ENCODE results near the gene IL26.
"Not testable (repeated sequence)": the region's sequence is repeated elsewhere in the genome, so short reads cannot be mapped to it uniquely, and the experiment has no call there.

IL26 gene

GRCh38 chr12:68224613-68225285 lies 861 bp downstream of the IL26 start:
- DNase-seq (ENCODE audit: low read depth): peak; percentile 47
- Histone ChIP-seq H3K9ac (ENCODE audit: low read length) (no peak overlapping the region), H3K27me3 (replicated peaks; ENCODE audit: control insufficient read depth, insufficient read depth, low read length) (no peaks in the 10 kb centered on the region), H3K9me3 (ENCODE audit: control insufficient read depth, low read length) (no peaks in the 10 kb centered on the region), H3K4me1 (ENCODE audit: control insufficient read depth, insufficient read depth, low read length) (peaks cover 23% of the 10 kb centered on the region), H3K36me3 (ENCODE audit: control insufficient read depth, insufficient read depth, low read length, severe bottlenecking) (no peaks in the 10 kb centered on the region), H3K4me3 (ENCODE audit: low read length) (no peak overlapping the region)

GRCh38 chr12:68223067-68223747 lies 2.4 kb downstream of the IL26 start:
- peak overlapping the region; percentile 57 for H3K9ac ChIP-seq (ENCODE audit: low read length)
- H3K36me3 ChIP-seq (ENCODE audit: control insufficient read depth, insufficient read depth, low read length, severe bottlenecking): no peaks in the 10 kb centered on the region
- peaks cover 23% of the 10 kb centered on the region for H3K4me1 ChIP-seq (ENCODE audit: control insufficient read depth, insufficient read depth, low read length)
- DNase-seq (ENCODE audit: low read depth): peak; percentile 96
- no peaks in the 10 kb centered on the region for H3K9me3 ChIP-seq (ENCODE audit: control insufficient read depth, low read length)
- peak overlapping the region; percentile 37 for H3K4me3 ChIP-seq (ENCODE audit: low read length)
- H3K27me3 ChIP-seq (replicated peaks; ENCODE audit: control insufficient read depth, insufficient read depth, low read length): no peaks in the 10 kb centered on the region

- Histone ChIP-seq H3K36me3 (ENCODE audit: control insufficient read depth, insufficient read depth, low read length, severe bottlenecking) (no peaks in the 10 kb centered on the region), H3K9me3 (ENCODE audit: control insufficient read depth, low read length) (no peaks in the 10 kb centered on the region), H3K27me3 (replicated peaks; ENCODE audit: control insufficient read depth, insufficient read depth, low read length) (no peaks in the 10 kb centered on the region), H3K9ac (ENCODE audit: low read length) (no peak overlapping the region), H3K4me3 (ENCODE audit: low read length) (no peak overlapping the region), H3K4me1 (ENCODE audit: control insufficient read depth, insufficient read depth, low read length) (peaks cover 23% of the 10 kb centered on the region)
- DNase-seq (ENCODE audit: low read depth): no peak
These were observed 3.3 kb downstream of the IL26 start for GRCh38 chr12:68222326-68222725.

- H3K27me3 ChIP-seq (replicated peaks; ENCODE audit: control insufficient read depth, insufficient read depth, low read length): no peaks in the 10 kb centered on the region
- H3K4me1 ChIP-seq (ENCODE audit: control insufficient read depth, insufficient read depth, low read length): peaks cover 23% of the 10 kb centered on the region
- no peak overlapping the region for H3K9ac ChIP-seq (ENCODE audit: low read length)
- H3K9me3 ChIP-seq (ENCODE audit: control insufficient read depth, low read length): no peaks in the 10 kb centered on the region
- no peaks in the 10 kb centered on the region for H3K36me3 ChIP-seq (ENCODE audit: control insufficient read depth, insufficient read depth, low read length, severe bottlenecking)
- DNase-seq (ENCODE audit: low read depth): no peak
- H3K4me3 ChIP-seq (ENCODE audit: low read length): no peak overlapping the region
These were observed 4.1 kb downstream of the IL26 start for GRCh38 chr12:68221497-68221896.

GRCh38 chr12:68210875-68211274 lies 14.7 kb downstream of the IL26 start:
- DNase-seq (ENCODE audit: low read depth): no peak
- H3K36me3 ChIP-seq (ENCODE audit: control insufficient read depth, insufficient read depth, low read length, severe bottlenecking): no peaks in the 10 kb centered on the region
- no peak overlapping the region for H3K4me3 ChIP-seq (ENCODE audit: low read length)
- H3K9me3 ChIP-seq (ENCODE audit: control insufficient read depth, low read length): peaks cover 10% of the 10 kb centered on the region
- no peak overlapping the region for H3K9ac ChIP-seq (ENCODE audit: low read length)
- H3K4me1 ChIP-seq (ENCODE audit: control insufficient read depth, insufficient read depth, low read length): no peaks in the 10 kb centered on the region
- H3K27me3 ChIP-seq (replicated peaks; ENCODE audit: control insufficient read depth, insufficient read depth, low read length): peaks cover 21% of the 10 kb centered on the region

GRCh38 chr12:68209048-68209728 lies 16.4 kb downstream of the IL26 start:
- not testable (repeated sequence) for H3K4me3 ChIP-seq (ENCODE audit: low read length); H3K4me1 ChIP-seq (ENCODE audit: control insufficient read depth, insufficient read depth, low read length); DNase-seq (ENCODE audit: low read depth); H3K9ac ChIP-seq (ENCODE audit: low read length); H3K36me3 ChIP-seq (ENCODE audit: control insufficient read depth, insufficient read depth, low read length, severe bottlenecking)
- H3K9me3 ChIP-seq (ENCODE audit: control insufficient read depth, low read length): peaks cover 10% of the 10 kb centered on the region
- peaks cover 24% of the 10 kb centered on the region for H3K27me3 ChIP-seq (replicated peaks; ENCODE audit: control insufficient read depth, insufficient read depth, low read length)

- no peak for DNase-seq (ENCODE audit: low read depth)
- Histone ChIP-seq H3K9ac (ENCODE audit: low read length) (no peak overlapping the region), H3K36me3 (ENCODE audit: control insufficient read depth, insufficient read depth, low read length, severe bottlenecking) (no peaks in the 10 kb centered on the region), H3K27me3 (replicated peaks; ENCODE audit: control insufficient read depth, insufficient read depth, low read length) (peaks cover 38% of the 10 kb centered on the region), H3K4me1 (ENCODE audit: control insufficient read depth, insufficient read depth, low read length) (no peaks in the 10 kb centered on the region), H3K4me3 (ENCODE audit: low read length) (no peak overlapping the region), H3K9me3 (ENCODE audit: control insufficient read depth, low read length) (peaks cover 7% of the 10 kb centered on the region)
These were observed 18.3 kb downstream of the IL26 start for GRCh38 chr12:68207276-68207675.

GRCh38 chr12:68206446-68206845 lies 19.2 kb downstream of the IL26 start:
- H3K9ac ChIP-seq (ENCODE audit: low read length): no peak overlapping the region
- H3K36me3 ChIP-seq (ENCODE audit: control insufficient read depth, insufficient read depth, low read length, severe bottlenecking): no peaks in the 10 kb centered on the region
- H3K4me3 ChIP-seq (ENCODE audit: low read length): no peak overlapping the region
- no peaks in the 10 kb centered on the region for H3K4me1 ChIP-seq (ENCODE audit: control insufficient read depth, insufficient read depth, low read length)
- H3K27me3 ChIP-seq (replicated peaks; ENCODE audit: control insufficient read depth, insufficient read depth, low read length): peaks cover 38% of the 10 kb centered on the region
- no peaks in the 10 kb centered on the region for H3K9me3 ChIP-seq (ENCODE audit: control insufficient read depth, low read length)
- DNase-seq (ENCODE audit: low read depth): no peak

GRCh38 chr12:68203460-68203875 lies 22.1 kb downstream of the IL26 start:
- Histone ChIP-seq H3K4me1 (ENCODE audit: control insufficient read depth, insufficient read depth, low read length) (no peaks in the 10 kb centered on the region), H3K4me3 (ENCODE audit: low read length) (no peak overlapping the region), H3K9me3 (ENCODE audit: control insufficient read depth, low read length) (no peaks in the 10 kb centered on the region), H3K9ac (ENCODE audit: low read length) (no peak overlapping the region), H3K36me3 (ENCODE audit: control insufficient read depth, insufficient read depth, low read length, severe bottlenecking) (no peaks in the 10 kb centered on the region), H3K27me3 (replicated peaks; ENCODE audit: control insufficient read depth, insufficient read depth, low read length) (peaks cover 41% of the 10 kb centered on the region)
- DNase-seq (ENCODE audit: low read depth): no peak

- Histone ChIP-seq H3K4me1 (ENCODE audit: control insufficient read depth, insufficient read depth, low read length) (no peaks in the 10 kb centered on the region), H3K9me3 (ENCODE audit: control insufficient read depth, low read length) (no peaks in the 10 kb centered on the region), H3K9ac (ENCODE audit: low read length) (no peak overlapping the region), H3K27me3 (replicated peaks; ENCODE audit: control insufficient read depth, insufficient read depth, low read length) (peaks cover 23% of the 10 kb centered on the region), H3K36me3 (ENCODE audit: control insufficient read depth, insufficient read depth, low read length, severe bottlenecking) (no peaks in the 10 kb centered on the region), H3K4me3 (ENCODE audit: low read length) (no peak overlapping the region)
- DNase-seq (ENCODE audit: low read depth): no peak
These were observed 24.8 kb downstream of the IL26 start for GRCh38 chr12:68200854-68201253.

GRCh38 chr12:68199127-68199526 lies 26.5 kb downstream of the IL26 start:
- no peak for DNase-seq (ENCODE audit: low read depth)

More at GRCh38 chr12:68199127-68199526, 26.5 kb downstream of the IL26 start:
- Histone ChIP-seq H3K9ac (ENCODE audit: low read length) (no peak overlapping the region), H3K36me3 (ENCODE audit: control insufficient read depth, insufficient read depth, low read length, severe bottlenecking) (no peaks in the 10 kb centered on the region), H3K9me3 (ENCODE audit: control insufficient read depth, low read length) (no peaks in the 10 kb centered on the region), H3K27me3 (replicated peaks; ENCODE audit: control insufficient read depth, insufficient read depth, low read length) (peaks cover 22% of the 10 kb centered on the region), H3K4me3 (ENCODE audit: low read length) (no peak overlapping the region), H3K4me1 (ENCODE audit: control insufficient read depth, insufficient read depth, low read length) (no peaks in the 10 kb centered on the region)

Data from adipocyte (in vitro differentiated cells).